ENCODE measurements around the gene ADNP.

Gene ADNP

GRCh38 chr20:50932016-50932485 lies 814 bp upstream of the ADNP start:
- DNase-seq = no peak

DNA sequence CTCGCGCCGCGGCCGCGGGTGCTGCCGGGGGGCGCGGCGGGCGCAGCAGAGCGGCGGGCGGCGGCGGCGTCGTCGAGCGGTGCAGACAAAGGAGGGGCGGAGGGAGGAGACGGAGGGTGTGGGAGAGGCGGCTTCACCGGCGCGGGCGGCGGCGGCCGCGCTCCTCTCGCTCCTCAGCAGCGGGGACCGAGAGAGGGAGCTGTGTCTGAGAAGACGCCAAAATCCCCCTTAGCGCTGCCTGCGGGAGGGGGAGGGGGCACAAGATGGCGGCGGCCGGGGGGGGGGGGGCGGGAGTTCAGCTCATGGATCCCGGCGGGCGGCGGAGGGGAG lies 296 bp downstream of the ADNP start:
- no peak for DNase-seq

- DNase-seq = no peak
Observed at GRCh38 chr20:50930139-50930975, 880 bp downstream of the ADNP start.

DNA sequence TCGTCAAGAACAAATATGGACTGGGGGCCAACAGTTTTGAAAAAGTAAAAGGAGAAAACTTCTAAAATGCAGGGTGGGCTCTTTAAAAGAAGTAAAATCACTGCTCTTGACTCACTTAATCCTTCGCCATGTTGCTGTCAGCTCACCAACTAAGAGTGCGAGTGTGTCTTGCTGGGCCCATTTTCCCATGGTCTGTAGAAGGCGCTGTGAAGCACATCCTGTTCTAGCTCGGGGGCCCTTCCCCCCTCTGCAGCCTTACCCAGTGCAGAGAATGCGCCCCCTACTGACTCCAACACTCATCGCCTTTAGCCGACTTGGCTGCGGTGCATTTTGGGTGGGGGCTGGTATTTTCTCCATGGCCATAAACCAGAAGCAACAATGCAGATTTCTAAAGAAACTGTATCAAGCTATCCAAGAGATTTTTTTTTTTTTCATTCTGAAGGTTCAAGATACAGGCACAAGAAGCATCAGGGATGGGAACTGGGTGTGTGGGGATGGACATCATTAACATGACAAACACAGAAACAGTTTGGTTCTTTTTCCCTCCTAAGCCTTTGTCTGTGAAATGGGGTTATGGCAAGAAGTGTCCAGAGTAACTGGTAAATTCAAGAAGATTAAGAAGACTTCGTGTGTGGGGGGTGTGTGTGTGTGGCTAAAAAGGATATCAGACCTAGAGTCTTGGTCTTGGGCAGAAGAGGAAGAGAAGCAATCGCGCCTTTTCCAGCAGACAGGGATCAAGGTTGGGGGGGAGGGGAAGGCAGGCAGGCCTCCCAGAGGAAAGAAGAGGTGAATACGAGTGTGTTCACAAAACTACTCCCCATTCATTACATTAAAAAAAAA lies 1.7 kb downstream of the ADNP start:
- peak; percentile 91 for DNase-seq

GRCh38 chr20:50928469-50928868 lies 2.8 kb downstream of the ADNP start:
- no peak for DNase-seq

DNA sequence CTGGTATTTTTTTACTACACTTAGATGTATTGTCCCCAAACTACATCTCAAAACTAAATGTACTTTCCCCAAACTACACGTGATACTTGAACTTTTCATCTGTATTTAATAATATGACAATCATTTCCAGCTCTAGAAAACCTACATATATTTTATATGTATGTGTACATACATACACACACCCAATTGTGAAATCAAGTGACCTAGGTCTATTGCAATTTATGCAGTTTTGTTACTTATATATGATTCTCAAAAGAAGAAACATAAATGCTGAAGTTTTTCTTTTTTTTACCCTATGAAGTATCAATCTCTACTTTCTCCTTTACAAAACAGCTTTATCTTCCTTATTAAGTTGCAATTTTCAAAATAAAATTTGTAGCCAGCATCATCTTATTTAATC lies 4.7 kb downstream of the ADNP start:
- DNase-seq = no peak

- DNase-seq = no peak
Observed at GRCh38 chr20:50924261-50924920, 6.8 kb downstream of the ADNP start.

GRCh38 chr20:50921803-50922501 lies 9.3 kb downstream of the ADNP start:
- no peak for DNase-seq

DNA sequence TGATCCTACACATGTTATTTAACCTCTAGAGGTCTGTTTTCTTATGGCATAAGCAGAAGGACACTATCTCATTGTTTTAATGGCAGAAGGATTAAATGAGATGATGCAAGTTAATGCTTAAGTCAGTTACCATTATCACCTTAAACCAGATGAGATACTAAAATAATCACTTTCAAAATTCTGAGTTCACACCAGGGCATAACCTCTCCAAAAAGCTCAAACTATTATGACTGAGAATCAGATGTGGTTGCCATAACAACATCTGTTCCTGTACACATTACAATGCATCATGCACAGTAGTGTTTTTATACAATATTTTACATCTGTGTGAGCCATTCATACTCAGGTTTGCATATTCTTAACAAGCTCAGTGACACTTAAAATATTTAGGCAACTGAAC lies 10.2 kb downstream of the ADNP start:
- DNase-seq = no peak

GRCh38 chr20:50919567-50919966 lies 11.7 kb downstream of the ADNP start:
- DNase-seq = no peak

DNA sequence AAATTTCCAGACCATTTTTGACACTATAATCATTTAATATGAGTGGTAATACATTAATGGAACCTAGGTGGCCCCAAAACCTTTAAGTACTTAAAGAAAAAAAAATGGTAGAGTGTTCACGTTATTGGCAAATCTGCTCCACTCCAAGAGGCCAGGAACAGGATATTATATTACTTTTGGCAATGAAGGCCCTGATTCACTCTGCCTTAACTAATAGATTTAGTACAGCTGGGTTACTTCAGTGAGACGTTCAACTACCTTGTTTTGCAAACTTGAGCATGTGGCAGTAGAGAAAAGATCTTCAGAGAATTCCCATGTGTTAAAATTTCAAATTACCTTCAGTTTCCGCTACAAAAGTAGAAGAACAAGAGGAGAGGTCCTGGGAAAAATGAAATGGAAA lies 12.8 kb downstream of the ADNP start:
- DNase-seq = no peak

GRCh38 chr20:50916934-50917333 lies 14.3 kb downstream of the ADNP start:
- no peak for DNase-seq

DNA sequence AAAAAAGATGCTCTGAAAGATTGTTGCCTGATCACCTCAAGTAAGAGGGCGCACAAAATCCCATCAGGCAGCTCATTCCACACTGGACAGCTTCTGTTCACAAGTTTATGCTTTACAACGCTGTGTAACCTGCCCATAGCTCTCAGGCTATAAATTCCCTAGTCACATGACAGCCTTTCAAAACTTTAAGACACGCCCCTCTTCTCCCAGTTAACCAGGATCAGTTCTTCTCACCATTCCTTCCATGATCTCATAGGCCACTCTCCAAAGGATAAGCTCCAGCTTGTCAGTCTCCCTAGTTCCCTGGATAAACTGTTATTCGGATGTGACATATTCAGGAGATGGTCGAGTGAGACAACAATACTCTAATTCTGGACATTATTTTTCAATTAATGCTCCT lies 15.0 kb downstream of the ADNP start:
- no peak for DNase-seq

GRCh38 chr20:50915424-50915823 lies 15.8 kb downstream of the ADNP start:
- DNase-seq = no peak

DNA sequence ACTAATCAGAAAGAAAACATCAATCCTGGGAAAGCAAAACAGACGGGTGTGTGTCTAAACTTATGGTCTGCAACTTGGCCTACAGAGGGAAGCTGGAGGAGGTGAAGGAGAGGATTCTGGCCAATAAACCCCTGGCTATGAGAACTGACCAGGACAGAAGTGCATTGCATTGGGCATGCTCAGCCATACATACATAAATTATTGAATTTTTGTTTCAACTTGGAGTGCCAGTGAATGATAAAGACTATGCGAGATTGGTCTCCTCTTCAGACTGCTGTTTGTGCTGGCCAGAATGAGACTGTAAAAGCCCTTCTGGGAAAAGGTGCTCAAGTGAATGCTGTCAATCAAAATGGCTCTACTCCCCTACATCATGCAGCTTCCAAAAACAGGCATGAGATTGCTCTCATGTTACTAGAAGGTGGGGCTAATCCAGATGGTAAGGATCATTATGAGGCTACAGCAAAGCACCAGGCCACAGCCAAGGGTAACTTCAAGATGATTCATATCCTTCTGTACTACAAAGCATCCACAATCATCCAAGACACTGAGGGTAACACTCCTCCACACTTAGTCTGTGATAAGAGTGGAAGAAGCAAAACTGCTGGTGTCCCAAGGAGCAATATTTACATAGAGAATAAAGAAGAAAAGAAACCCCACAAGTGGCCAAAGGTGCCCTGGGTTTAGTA lies 17.4 kb downstream of the ADNP start:
- peak; percentile 13 for DNase-seq

DNA sequence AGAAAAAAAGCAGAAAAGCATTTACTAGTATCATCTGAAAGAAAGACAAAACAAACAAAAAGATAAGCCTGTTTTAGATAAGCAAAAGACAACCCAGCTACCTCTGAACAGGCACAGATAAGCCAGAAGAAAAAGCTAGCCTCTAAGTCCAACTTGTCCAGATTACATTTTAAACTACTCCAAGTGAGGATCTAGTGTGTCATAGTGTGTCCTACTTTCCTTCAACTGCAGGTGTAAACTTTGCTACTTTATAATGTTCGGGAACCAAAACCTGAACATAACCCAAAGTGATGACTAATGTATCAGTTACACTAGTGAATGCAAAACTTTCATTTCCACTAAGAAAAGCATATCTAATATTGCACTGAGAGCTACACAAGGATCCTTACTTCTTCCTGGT lies 19.5 kb downstream of the ADNP start:
- DNase-seq = no peak

GRCh38 chr20:50911030-50911429 lies 20.2 kb downstream of the ADNP start:
- DNase-seq = no peak

- DNase-seq = no peak
Observed at GRCh38 chr20:50909413-50909812, 21.8 kb downstream of the ADNP start.

GRCh38 chr20:50904067-50904570 lies 27.1 kb downstream of the ADNP start:
- no peak for DNase-seq

GRCh38 chr20:50903353-50904051 lies 27.7 kb downstream of the ADNP start:
- no peak for DNase-seq

GRCh38 chr20:50901301-50901700 lies 29.9 kb downstream of the ADNP start:
- no peak for DNase-seq

DNA sequence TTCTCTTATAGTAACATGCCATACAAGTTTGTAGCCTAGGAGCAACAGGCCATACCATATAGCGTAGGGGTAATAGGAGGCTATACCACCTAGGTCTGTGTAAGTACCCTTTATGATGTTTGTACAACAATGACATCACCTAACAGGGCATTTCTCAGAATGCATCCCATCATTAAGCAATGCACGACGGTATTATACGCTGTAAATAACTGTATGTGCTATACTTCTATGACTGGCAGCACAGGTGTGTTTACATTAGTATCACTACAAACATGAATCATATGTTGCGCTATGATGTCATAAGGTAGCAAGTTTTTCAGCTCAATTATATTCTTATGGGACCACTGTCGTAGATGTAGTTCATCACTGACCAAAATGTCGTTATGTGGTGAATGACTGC lies 31.0 kb downstream of the ADNP start:
- no peak for DNase-seq

All from activated naive CD4-positive, alpha-beta T cell treated with Interleukin-2 at 50 U/mL for 16 hours (primary cell).